SK-N-SH treated with all-trans-retinoic acid at 6 μM for 48 hours (cell line): ENCODE results near the gene OTOR.

ENCODE experiments used
- ARNTL ChIP-seq: fragments of 450-650 bp; formaldehyde crosslinking; IDR thresholded peaks from 2 replicates; pipeline ENCODE4 v1.5.0; 2020; ENCODE audit warnings: low read depth, mild to moderate bottlenecking, moderate library complexity, borderline replicate concordance
- BACH2 ChIP-seq: fragments of 250-450 bp; sonication (Bioruptor Pico); IDR thresholded peaks from 2 replicates; pipeline ENCODE4 v1.9.0; 2021; ENCODE audit warnings: mild to moderate bottlenecking, borderline replicate concordance
- CREB5 ChIP-seq: fragments of 250-450 bp; sonication (Bioruptor Pico); IDR thresholded peaks from 2 replicates; pipeline ENCODE4 v1.5.1; 2020; ENCODE audit warnings: low read depth, mild to moderate bottlenecking, moderate library complexity
- CSDC2 ChIP-seq: fragments of 250-450 bp; sonication (Bioruptor Pico); IDR thresholded peaks from 2 replicates; pipeline ENCODE4 v1.5.0; 2020; ENCODE audit warnings: mild to moderate bottlenecking, moderate library complexity
- TOX ChIP-seq: fragments of 250-450 bp; sonication (Bioruptor Pico); IDR thresholded peaks from 2 replicates; pipeline ENCODE4 v1.8.0; 2021; ENCODE audit warnings: mild to moderate bottlenecking, moderate library complexity, borderline replicate concordance
- ZFP30 ChIP-seq: fragments of 450-650 bp; formaldehyde crosslinking; IDR thresholded peaks from 2 replicates; pipeline ENCODE4 v1.5.0; 2022; ENCODE audit warnings: mild to moderate bottlenecking, moderate library complexity
- TF ChIP-seq, protein P1 (sequence below): fragments of 250-450 bp; sonication (Bioruptor Pico); IDR thresholded peaks from 2 replicates; pipeline ENCODE4 v1.8.0; 2020; ENCODE audit warnings: mild to moderate bottlenecking, moderate library complexity, borderline replicate concordance

DNA sequence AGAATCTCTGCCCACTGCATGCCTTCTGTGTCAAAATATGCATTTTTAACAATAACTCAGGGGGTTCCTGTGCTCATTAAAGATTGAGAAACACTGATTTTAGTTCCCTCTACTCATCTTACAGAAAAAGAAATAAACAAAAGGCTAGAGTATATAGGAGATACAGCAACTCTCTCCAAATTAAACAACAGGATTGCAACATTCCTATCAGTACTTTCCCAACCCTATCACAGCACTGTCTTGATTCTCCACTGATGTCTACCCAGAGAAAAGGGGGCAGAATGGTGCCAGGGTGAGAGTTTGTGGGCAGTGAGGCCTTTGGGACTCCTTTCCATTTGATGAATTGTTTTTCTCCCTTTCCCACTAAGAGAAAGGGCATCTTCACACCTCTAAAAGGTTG, 4.7 kb downstream of the OTOR start:
- TF ChIP-seq, protein P1, sequence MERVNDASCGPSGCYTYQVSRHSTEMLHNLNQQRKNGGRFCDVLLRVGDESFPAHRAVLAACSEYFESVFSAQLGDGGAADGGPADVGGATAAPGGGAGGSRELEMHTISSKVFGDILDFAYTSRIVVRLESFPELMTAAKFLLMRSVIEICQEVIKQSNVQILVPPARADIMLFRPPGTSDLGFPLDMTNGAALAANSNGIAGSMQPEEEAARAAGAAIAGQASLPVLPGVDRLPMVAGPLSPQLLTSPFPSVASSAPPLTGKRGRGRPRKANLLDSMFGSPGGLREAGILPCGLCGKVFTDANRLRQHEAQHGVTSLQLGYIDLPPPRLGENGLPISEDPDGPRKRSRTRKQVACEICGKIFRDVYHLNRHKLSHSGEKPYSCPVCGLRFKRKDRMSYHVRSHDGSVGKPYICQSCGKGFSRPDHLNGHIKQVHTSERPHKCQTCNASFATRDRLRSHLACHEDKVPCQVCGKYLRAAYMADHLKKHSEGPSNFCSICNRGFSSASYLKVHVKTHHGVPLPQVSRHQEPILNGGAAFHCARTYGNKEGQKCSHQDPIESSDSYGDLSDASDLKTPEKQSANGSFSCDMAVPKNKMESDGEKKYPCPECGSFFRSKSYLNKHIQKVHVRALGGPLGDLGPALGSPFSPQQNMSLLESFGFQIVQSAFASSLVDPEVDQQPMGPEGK (CRISPR knock-in tag), result no peak
- TF ChIP-seq TOX (CRISPR knock-in tag), result no peak
- no peak for TF ChIP-seq ZFP30
- TF ChIP-seq CSDC2 (CRISPR knock-in tag), result no peak
- TF ChIP-seq ARNTL, result no peak
- no peak for TF ChIP-seq BACH2 (CRISPR knock-in tag)
- no peak for TF ChIP-seq CREB5 (CRISPR knock-in tag)
